Calu3 (cell line): Measurements from ENCODE around the gene PTOV1. TPM values are rescaled to one million over a fixed set of nuclear protein-coding genes. Genes with fewer than 3 reads are reported as not detected.

ENCODE experiments used
- BruUV-seq: library from RNA; stranded (reverse); fragments of 400-500 nt; replicated peaks from 2 replicates; lab custom pipeline; 2021; lab: Mats Ljungman, UMichigan
- CTCF ChIA-PET: fragments of 300-600 bp; sonication (Branson Sonifier 250); formaldehyde crosslinking; loops from one replicate; lab custom pipeline; 2022; ENCODE audit warnings: antibody characterized with exemption; lab: Charles Lee
- DNase-seq: peaks from one replicate; pipeline ENCODE4 v3.0.0; 2022
- H3K27ac Mint-ChIP-seq: one replicate; pipeline ENCODE4 v1.8.0; 2022; ENCODE audit warnings: mixed read lengths; ENCODE audit not compliant: unreplicated experiment
- H3K27me3 Mint-ChIP-seq: one replicate; pipeline ENCODE4 v1.8.0; 2022; ENCODE audit warnings: mixed read lengths; ENCODE audit not compliant: unreplicated experiment
- H3K36me3 Mint-ChIP-seq: one replicate; pipeline ENCODE4 v1.8.0; 2022; ENCODE audit warnings: mild to moderate bottlenecking, moderate library complexity, mixed read lengths; ENCODE audit not compliant: insufficient read depth, unreplicated experiment
- H3K4me1 Mint-ChIP-seq: one replicate; pipeline ENCODE4 v1.8.0; 2022; ENCODE audit warnings: mild to moderate bottlenecking, low read depth, mixed read lengths; ENCODE audit not compliant: unreplicated experiment
- H3K4me3 Mint-ChIP-seq: one replicate; pipeline ENCODE4 v1.8.0; 2022; ENCODE audit warnings: mild to moderate bottlenecking, low read depth, moderate library complexity, mixed read lengths; ENCODE audit not compliant: unreplicated experiment
- H3K9me3 Mint-ChIP-seq: one replicate; pipeline ENCODE4 v1.8.0; 2022; ENCODE audit warnings: low read depth, mixed read lengths; ENCODE audit not compliant: unreplicated experiment
- CTCF ChIP-seq: fragments of 200-600 bp; IDR thresholded peaks from one replicate; pipeline ENCODE4 v1.8.0; 2022; ENCODE audit warnings: antibody characterized with exemption; ENCODE audit not compliant: unreplicated experiment
- intact Hi-C: fragments of 100-400 bp; cut with micrococcal nuclease; formaldehyde crosslinking; loops from one replicate; pipeline ENCODE4 v1.10.0; 2022; ENCODE audit not compliant: unreplicated experiment
- total RNA-seq: library from RNA; stranded (reverse); gene quantifications from 2 replicates; pipeline ENCODE4 v1.2.3, GENCODE V29; 2022

PTOV1 gene
- total RNA-seq, 1 experiment from 2014 or later, result 256 TPM

DNA sequence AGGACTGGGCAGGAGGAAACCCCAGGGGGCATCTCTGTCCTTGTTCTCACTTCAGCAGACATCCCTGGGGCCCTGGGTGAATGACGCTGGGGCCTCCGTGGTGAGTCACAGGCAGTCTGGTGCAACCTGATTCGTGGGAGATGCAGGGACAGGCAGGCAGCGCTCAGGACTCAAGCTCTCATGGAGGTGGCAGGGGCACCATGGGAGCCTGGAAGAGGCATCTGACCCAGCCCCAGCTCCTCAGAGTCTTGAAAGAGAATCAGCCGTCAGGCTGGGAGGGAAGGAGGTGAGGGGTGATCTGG is 14.0 kb upstream of the PTOV1 start:
- Mint-ChIP-seq H3K36me3 (peaks cover 68% of the 10 kb centered on the region), H3K27me3 (no peaks in the 10 kb centered on the region), H3K4me1 (no peaks in the 10 kb centered on the region), H3K27ac (no peak overlapping the region), H3K9me3 (no peaks in the 10 kb centered on the region), H3K4me3 (no peak overlapping the region)
- no peak for TF ChIP-seq CTCF
- no peak for DNase-seq
- CTCF ChIA-PET, result no interaction called here
- intact Hi-C loops, result no loop called here
- BruUV-seq, result no TSS peak

- BruUV-seq, result no TSS peak
- no peak for DNase-seq
- CTCF ChIA-PET, result no interaction called here
Measured at GRCh38 chr19:49837425-49837824, 13.5 kb upstream of the PTOV1 start.

GRCh38 chr19:49838885-49839588 is 11.9 kb upstream of the PTOV1 start:
- no peak for TF ChIP-seq CTCF
- intact Hi-C loops, result no loop called here
- no peaks in the 10 kb centered on the region for H3K27me3 Mint-ChIP-seq
- no peak overlapping the region for H3K4me3 Mint-ChIP-seq
- no peak for DNase-seq
- peaks cover 51% of the 10 kb centered on the region for H3K36me3 Mint-ChIP-seq
- CTCF ChIA-PET, result interaction anchor here (0.8 kb wide), 1 partner anchor 11 kb away, joined by 4 read pairs; no protein-coding TSS in a partner anchor
- no peaks in the 10 kb centered on the region for H3K4me1 Mint-ChIP-seq
- TSS peak; percentile 14 for BruUV-seq
- no peaks in the 10 kb centered on the region for H3K9me3 Mint-ChIP-seq
- H3K27ac Mint-ChIP-seq, result no peak overlapping the region

More at GRCh38 chr19:49837425-49837824, 13.5 kb upstream of the PTOV1 start:
- no peak overlapping the region for H3K4me3 Mint-ChIP-seq
- peaks cover 66% of the 10 kb centered on the region for H3K36me3 Mint-ChIP-seq
- no peaks in the 10 kb centered on the region for H3K27me3 Mint-ChIP-seq
- intact Hi-C loops, result no loop called here
- H3K9me3 Mint-ChIP-seq, result no peaks in the 10 kb centered on the region
- no peak for TF ChIP-seq CTCF
- H3K4me1 Mint-ChIP-seq, result no peaks in the 10 kb centered on the region
- H3K27ac Mint-ChIP-seq, result no peak overlapping the region

GRCh38 chr19:49839713-49840112 is 11.2 kb upstream of the PTOV1 start:
- Mint-ChIP-seq H3K36me3 (peaks cover 47% of the 10 kb centered on the region), H3K9me3 (no peaks in the 10 kb centered on the region), H3K4me1 (no peaks in the 10 kb centered on the region), H3K4me3 (no peak overlapping the region), H3K27me3 (no peaks in the 10 kb centered on the region), H3K27ac (no peak overlapping the region)
- CTCF ChIA-PET, result interaction anchor here (0.5 kb wide), 1 partner anchor 1337 kb away, joined by 3 read pairs; no protein-coding TSS in a partner anchor
- TF ChIP-seq CTCF, result no peak
- intact Hi-C loops, result no loop called here
- DNase-seq, result no peak
- no TSS peak for BruUV-seq
